Measurements from ENCODE around the gene ADGRV1.

GRCh38 chr5:91143840-91144239, 585.2 kb downstream of the ADGRV1 start:
- no peak for TF ChIP-seq CTCF (conservative IDR thresholded peaks at IDR 0.05; ENCODE audit: low read length)
- TF ChIP-seq EZH2phosphoT487 (IDR thresholded peaks at IDR 0.05; ENCODE audit: borderline replicate concordance, low read depth, low read length): no peak
